ENCODE data around the gene MKNK2. TPM values are rescaled to one million over a fixed set of nuclear protein-coding genes. Genes with fewer than 3 reads are reported as not detected.
"Not testable (repeated sequence)": the region's sequence is repeated elsewhere in the genome, so short reads cannot be mapped to it uniquely, and the experiment has no call there.

The MKNK2 gene
- total RNA-seq, 4 donors from 2014 or later = 189 to 279 (median 236) TPM

DNA sequence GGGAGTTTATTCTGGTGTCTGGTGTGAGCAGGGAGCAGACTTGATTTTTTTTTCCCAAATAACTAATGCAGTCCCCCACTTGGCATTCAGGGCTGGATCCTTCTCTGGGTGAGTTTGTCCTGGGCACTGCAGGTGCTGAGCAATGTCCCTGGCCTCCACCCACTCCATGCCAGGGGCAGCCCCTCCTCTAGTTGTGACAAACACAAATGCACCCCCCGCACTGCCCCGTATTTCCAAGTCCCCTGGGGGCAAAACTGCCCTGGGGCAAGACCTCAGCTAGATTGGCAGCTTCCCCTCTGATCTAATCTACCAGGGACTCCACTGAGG is 38.6 kb upstream of the MKNK2 start:
- DNase-seq = no peak
- no peaks in the 10 kb centered on the region for H3K36me3 ChIP-seq
- no peak overlapping the region for H3K4me3 ChIP-seq
- intact Hi-C loops (cut with DNase I; ENCODE audit: low total_unique reads) (no loop called here), in situ Hi-C loops (cut with MboI; ENCODE audit: low pct_ligation_motif_present in 1 of 4, low pct_unique_long_range_greater_than_20kb in 1 of 4, low sequenced_read_pairs in 3 of 4) (no loop called here)
- H3K9me3 ChIP-seq = no peaks in the 10 kb centered on the region
- WGBS, 2 donors (ENCODE audit: low coverage in 1 of 2) = 53% methylated on average over 2 of the region's 2 CpGs; no CpG with 5 or more reads in 1 of the 2 donors
- TF ChIP-seq POLR2AphosphoS5 (IDR thresholded peaks at IDR 0.05) (no peak), EP300 (IDR thresholded peaks at IDR 0.05; ENCODE audit: low read depth) (no peak), POLR2A (IDR thresholded peaks at IDR 0.05) (no peak)
- TF ChIP-seq, protein P1, sequence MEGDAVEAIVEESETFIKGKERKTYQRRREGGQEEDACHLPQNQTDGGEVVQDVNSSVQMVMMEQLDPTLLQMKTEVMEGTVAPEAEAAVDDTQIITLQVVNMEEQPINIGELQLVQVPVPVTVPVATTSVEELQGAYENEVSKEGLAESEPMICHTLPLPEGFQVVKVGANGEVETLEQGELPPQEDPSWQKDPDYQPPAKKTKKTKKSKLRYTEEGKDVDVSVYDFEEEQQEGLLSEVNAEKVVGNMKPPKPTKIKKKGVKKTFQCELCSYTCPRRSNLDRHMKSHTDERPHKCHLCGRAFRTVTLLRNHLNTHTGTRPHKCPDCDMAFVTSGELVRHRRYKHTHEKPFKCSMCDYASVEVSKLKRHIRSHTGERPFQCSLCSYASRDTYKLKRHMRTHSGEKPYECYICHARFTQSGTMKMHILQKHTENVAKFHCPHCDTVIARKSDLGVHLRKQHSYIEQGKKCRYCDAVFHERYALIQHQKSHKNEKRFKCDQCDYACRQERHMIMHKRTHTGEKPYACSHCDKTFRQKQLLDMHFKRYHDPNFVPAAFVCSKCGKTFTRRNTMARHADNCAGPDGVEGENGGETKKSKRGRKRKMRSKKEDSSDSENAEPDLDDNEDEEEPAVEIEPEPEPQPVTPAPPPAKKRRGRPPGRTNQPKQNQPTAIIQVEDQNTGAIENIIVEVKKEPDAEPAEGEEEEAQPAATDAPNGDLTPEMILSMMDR (IDR thresholded peaks at IDR 0.05) = no peak
- peak overlapping the region; percentile 94 to 99 (median 98) for H3K27ac ChIP-seq
- no peaks in the 10 kb centered on the region for H3K27me3 ChIP-seq
- H3K4me1 ChIP-seq = peaks cover 5 to 88% (median 53%) of the 10 kb centered on the region in 4 donors

DNA sequence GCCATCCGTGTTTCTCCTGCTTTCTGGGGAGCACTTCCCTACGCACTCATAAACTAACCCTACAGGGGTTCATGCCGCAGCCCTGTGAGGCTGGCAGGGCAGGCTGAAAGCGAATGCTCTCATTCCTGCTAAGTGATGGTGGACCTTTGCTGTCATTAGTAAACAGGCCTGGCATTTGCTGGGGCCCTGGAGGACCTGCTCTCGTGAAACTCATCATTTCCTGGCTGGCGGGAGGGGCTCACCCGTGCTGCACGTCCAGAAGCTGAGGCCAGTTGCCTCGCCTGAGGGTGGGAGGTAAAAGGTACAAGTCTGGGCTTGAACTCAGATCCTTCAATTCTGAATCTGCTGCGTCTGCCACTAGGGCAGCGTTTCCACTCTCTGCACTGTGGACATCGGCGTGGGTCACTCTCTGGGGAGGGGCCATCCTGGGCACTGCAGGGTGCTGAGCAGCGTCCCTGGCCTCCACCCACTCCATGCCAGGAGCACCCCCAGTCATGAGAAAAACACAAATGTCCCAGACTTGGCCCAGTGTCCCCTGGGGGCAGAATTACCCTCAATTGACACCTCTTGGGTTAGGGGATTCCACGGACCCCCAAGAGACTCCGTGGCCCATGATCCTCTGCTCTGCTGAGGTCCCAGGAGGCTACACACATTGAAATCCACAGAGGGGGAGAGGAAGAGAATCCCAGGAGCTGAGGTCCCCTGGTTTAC is 38.1 kb upstream of the MKNK2 start:
- H3K4me3 ChIP-seq = no peak overlapping the region
- TF ChIP-seq POLR2A (IDR thresholded peaks at IDR 0.05) = peak; percentile 9
- peak in 1 of 3 donors; percentile 5 for TF ChIP-seq POLR2AphosphoS5 (IDR thresholded peaks at IDR 0.05)
- TF ChIP-seq EP300 (IDR thresholded peaks at IDR 0.05; ENCODE audit: low read depth) = no peak
- TF ChIP-seq, protein P1 (IDR thresholded peaks at IDR 0.05) = no peak
- no peaks in the 10 kb centered on the region for H3K27me3 ChIP-seq
- in situ Hi-C loops (cut with MboI; ENCODE audit: low pct_ligation_motif_present in 1 of 4, low pct_unique_long_range_greater_than_20kb in 1 of 4, low sequenced_read_pairs in 3 of 4) = no loop called here
- H3K9me3 ChIP-seq = no peaks in the 10 kb centered on the region
- peak overlapping the region; percentile 94 to 99 (median 98) for H3K27ac ChIP-seq
- H3K4me1 ChIP-seq = peaks cover 5 to 82% (median 48%) of the 10 kb centered on the region in 4 donors
- intact Hi-C loops (cut with DNase I; ENCODE audit: low total_unique reads) = no loop called here
- H3K36me3 ChIP-seq = no peaks in the 10 kb centered on the region
- DNase-seq = no peak
- WGBS, 2 donors (ENCODE audit: low coverage in 1 of 2) = 69% methylated on average over 14 of the region's 16 CpGs; no CpG with 5 or more reads in 1 of the 2 donors

DNA sequence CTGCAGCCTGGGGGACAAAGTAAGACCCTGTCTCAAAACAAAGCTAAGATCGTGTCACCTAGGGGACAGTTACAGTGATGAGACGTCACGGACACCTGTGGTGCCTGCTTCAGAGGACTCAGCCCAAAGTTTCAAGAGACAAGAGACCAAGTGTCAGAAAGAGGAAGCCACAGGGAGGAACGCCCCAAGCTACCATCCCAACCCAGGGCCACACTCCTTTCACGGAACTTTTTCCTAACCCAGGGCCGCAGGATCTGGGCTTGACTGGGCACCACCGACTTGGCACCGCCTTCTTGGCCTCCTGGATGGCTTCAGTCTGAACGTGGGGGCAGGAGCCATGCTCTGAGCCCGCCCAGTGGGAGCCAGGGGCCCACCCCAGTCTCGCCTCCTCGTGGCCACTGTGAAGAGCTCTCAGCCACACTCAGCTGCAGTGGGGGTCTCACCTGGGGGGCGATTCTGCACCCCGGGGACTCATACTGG is 36.6 kb upstream of the MKNK2 start:
- in situ Hi-C loops (cut with MboI; ENCODE audit: low pct_ligation_motif_present in 1 of 4, low pct_unique_long_range_greater_than_20kb in 1 of 4, low sequenced_read_pairs in 3 of 4) = no loop called here
- peak overlapping the region; percentile 75 to 99 (median 78) for H3K27ac ChIP-seq
- no peak overlapping the region for H3K4me3 ChIP-seq
- WGBS, 2 donors (ENCODE audit: low coverage in 1 of 2) = 60 to 71% methylated on average over 2 to 11 of the region's 14 CpGs
- intact Hi-C loops (cut with DNase I; ENCODE audit: low total_unique reads) = no loop called here
- peaks cover 5 to 74% (median 35%) of the 10 kb centered on the region in 4 donors for H3K4me1 ChIP-seq
- TF ChIP-seq POLR2AphosphoS5 (IDR thresholded peaks at IDR 0.05) (peak in 1 of 3 donors; percentile 19), POLR2A (IDR thresholded peaks at IDR 0.05) (no peak), EP300 (IDR thresholded peaks at IDR 0.05; ENCODE audit: low read depth) (no peak)
- TF ChIP-seq, protein P1 (IDR thresholded peaks at IDR 0.05) = no peak
- DNase-seq = peak; percentile 50
- H3K36me3 ChIP-seq = no peaks in the 10 kb centered on the region
- no peaks in the 10 kb centered on the region for H3K27me3 ChIP-seq
- H3K9me3 ChIP-seq = no peaks in the 10 kb centered on the region

DNA sequence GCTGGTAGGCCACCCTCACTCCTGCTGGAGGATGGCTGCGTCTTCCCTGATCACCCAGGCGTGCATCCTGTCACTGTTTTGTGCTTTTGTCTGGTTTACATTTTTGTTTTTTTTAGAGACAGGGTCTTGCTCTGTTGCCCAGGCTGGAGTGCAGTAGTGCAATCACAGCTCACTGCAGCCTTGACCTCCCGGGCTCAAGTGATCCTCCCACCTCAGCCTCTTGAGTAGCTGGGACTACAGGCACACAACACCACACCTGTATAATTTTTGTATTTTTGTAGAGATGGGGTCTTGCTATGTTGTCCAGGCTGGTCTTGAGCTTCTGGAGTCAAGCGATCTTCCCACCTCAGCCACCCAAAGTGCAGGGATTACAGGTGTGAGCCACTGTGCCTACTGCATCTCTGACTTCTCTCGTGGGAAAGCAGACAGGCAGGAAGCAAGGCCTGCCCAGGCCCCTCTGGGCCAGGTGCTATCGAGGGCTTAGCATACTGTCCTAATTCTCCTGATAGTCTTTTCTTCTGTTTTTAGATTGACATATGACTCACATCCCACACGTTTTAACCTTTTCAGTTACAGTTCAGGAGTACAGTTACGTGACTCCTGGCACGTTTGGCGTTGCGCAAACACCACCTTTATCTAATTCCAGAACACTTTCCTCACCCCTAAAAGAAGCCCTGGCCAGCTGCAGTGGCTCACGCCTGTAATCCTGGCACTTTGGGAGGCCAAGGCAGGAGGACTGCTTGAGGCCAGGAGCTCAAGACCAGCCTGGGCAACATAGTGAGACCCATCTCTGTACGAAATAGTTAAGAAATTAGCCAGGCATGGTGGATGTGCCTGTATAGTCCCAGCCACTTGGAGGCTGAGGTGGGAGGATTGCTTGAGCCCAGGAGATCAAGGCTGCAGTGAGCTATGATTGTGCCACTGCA is 35.9 kb upstream of the MKNK2 start:
- peaks cover 5 to 73% (median 37%) of the 10 kb centered on the region in 4 donors for H3K4me1 ChIP-seq
- WGBS, 2 donors (ENCODE audit: low coverage in 1 of 2) = 67 to 77% methylated on average over 12 to 13 of the region's 13 CpGs
- intact Hi-C loops (cut with DNase I; ENCODE audit: low total_unique reads); H3K36me3 ChIP-seq; H3K9me3 ChIP-seq; DNase-seq; H3K4me3 ChIP-seq; in situ Hi-C loops (cut with MboI; ENCODE audit: low pct_ligation_motif_present in 1 of 4, low pct_unique_long_range_greater_than_20kb in 1 of 4, low sequenced_read_pairs in 3 of 4); H3K27me3 ChIP-seq: not testable (repeated sequence)
- H3K27ac ChIP-seq = peak overlapping the region; percentile 75 to 99 (median 78)

All from transverse colon (tissue), 4 donors.